HG02938 (cell line): ENCODE measurements around the gene EDAR.

Experiments
- ATAC-seq: cut with Tn5 transposase; IDR thresholded peaks from one replicate; pipeline ENCODE4 v1.9.1; 2021; ENCODE audit warnings: mild to moderate bottlenecking, moderate library complexity; ENCODE audit not compliant: unreplicated experiment

The EDAR gene

DNA sequence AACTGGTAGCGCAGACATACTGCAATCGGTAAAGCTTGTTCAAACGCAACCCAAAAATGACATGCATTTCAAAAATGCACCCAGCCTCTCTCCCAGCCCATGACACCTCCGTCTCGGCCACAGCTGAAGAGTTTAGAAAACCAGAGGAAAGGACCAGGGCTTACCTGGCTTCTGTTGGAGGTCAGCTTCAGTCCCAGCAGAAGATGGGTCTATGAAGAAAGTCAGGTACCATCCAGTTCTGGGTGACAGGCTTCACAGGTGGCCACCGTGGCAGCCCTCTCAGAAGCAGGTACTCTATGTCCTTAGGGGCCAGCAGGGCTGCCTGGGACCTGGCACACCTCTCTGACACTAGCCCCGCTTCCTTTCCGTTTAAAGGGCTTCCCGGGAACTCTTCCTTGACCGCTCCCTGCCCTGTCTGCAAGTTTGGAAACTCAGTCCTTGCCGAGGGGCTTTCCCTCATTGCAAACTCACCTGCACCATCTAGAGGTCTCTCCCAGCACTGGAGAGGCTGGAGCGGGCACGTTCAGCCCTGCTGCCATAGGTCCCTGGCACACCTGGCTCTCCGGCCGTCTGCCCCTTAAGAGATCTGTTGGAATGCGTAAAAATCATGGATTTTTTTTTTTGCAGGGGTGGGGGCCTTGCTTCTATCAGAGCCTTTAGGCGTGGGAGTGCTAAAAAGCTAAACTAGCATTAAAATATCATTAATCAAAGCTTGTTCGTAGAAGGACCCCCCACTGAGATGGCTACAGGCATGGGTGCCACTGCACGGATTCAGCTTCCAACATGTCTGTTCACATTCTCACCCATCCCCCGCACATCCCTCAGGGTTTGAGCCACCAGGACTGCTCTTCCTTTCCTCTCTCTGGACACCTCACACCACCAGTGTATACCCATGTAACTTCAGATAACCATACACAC, at the start of gene EDAR:
TSS of gene EDAR (minus strand) at position 425 of the 918 bp plus-strand sequence. CDS start 58,206 bp downstream, outside the sequence.
- no peak for ATAC-seq

DNA sequence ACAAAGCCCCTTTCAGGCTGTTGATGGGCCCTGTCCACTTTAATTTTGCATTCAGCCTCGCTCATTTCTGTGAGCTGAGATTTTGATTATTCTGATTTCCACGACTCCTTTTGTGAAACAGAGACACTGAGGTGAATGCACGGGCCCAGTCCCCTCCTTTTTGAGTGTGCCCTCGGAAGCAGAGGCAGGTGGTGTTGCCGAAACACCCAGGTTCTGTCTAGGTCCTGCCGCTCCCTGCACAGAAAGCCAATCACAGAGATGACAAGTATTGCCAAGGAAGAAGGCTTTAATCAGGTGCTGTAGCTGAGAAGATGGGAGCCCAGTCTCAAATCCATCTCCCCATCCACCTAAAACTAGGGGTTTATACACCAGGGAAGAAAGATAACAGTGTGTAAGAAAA, 44.2 kb upstream of the EDAR start:
- no peak for ATAC-seq

GRCh38 chr2:109032229-109032820, 43.3 kb upstream of the EDAR start:
- no peak for ATAC-seq

GRCh38 chr2:109031476-109032228, 42.6 kb upstream of the EDAR start:
- ATAC-seq = no peak

- no peak for ATAC-seq
Observed at GRCh38 chr2:109030870-109031475, 42.0 kb upstream of the EDAR start.

- ATAC-seq = no peak
Observed at GRCh38 chr2:109029490-109030201, 40.6 kb upstream of the EDAR start.

GRCh38 chr2:109028738-109029489, 39.9 kb upstream of the EDAR start:
- ATAC-seq = no peak

DNA sequence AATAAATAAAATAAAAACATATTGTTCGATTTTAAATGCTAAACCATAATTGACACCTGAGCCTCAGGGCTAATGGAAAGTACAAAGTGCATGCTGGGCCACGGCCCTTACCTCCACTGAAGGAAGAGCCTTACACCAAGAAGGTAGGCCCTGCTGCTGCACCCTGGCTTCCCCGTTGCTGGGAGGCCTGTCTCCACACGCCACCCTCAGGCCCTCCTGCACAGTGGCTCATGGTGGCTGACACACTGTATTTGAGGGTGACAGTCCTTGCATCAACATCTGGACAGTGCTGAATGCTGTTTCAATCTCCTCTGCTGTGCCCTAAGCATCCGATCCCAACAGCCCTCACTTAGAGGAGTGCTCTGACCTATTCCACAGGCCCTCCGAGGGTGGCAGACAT, 39.3 kb upstream of the EDAR start:
- ATAC-seq = no peak

DNA sequence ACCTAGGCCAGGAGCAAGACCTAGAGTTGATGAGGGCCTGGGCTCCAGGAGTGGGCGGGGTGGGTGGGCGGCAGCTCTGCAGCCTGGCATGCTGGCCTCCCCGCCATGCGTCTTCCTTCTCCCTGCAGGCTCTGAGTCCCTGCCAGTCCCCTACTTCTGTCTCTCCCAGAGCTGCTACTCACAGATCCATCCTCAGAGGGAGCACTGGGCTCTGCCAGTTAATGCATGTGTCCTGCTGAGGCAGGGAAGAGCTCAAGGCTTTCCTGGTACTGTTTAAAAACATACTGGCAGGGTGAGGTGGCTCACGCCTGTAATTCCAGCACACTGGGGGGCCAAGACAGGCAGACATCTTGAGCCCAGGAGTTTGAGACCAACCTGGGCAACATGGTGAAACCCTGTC, 38.7 kb upstream of the EDAR start:
- ATAC-seq = no peak

GRCh38 chr2:109024477-109024876, 35.5 kb upstream of the EDAR start:
- no peak for ATAC-seq

GRCh38 chr2:109021895-109022300, 32.9 kb upstream of the EDAR start:
- no peak for ATAC-seq

GRCh38 chr2:109020217-109020637, 31.2 kb upstream of the EDAR start:
- ATAC-seq = no peak

- no peak for ATAC-seq
Observed at GRCh38 chr2:109018452-109018851, 29.4 kb upstream of the EDAR start.

DNA sequence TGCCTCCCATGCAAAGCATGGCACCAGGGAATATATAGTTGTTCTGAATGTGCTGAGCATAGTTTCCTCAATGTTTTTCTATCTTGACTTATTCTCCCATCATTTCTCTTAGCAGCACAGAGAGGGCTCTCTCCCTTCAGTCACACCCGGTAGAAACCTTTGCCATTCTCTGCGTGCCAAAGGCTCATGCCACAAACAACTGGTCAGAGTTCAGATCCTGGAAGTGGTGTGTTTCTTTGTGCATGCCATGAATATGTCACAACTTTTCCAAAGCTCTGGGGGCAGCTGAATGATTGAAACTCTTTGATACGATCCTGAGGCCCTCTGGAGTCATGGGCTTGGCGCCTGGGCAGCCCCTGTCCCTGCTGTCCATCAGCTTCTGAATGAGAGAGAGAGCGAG, 28.0 kb upstream of the EDAR start:
- ATAC-seq = no peak

GRCh38 chr2:109016376-109016775, 27.4 kb upstream of the EDAR start:
- ATAC-seq = no peak

GRCh38 chr2:109014476-109014875, 25.5 kb upstream of the EDAR start:
- no peak for ATAC-seq

DNA sequence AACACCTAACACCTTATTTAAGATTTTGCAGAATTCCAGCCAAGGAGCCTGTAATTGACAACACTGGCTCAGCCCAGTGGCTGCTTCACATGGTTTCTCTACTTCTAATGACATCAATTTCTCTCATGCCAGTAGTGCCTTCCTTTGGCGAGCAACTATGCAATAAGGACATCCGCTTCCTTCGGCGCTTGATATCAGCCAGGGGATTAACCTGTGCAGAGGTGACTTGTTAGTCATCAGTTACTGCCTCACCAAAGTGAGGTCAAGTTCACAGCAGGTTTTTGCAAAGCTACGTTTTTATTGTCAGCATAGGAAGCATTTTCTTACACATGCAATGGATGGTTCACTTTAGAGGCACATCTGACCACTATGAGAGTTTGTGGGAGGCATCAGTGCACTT, 24.0 kb upstream of the EDAR start:
- ATAC-seq = no peak

DNA sequence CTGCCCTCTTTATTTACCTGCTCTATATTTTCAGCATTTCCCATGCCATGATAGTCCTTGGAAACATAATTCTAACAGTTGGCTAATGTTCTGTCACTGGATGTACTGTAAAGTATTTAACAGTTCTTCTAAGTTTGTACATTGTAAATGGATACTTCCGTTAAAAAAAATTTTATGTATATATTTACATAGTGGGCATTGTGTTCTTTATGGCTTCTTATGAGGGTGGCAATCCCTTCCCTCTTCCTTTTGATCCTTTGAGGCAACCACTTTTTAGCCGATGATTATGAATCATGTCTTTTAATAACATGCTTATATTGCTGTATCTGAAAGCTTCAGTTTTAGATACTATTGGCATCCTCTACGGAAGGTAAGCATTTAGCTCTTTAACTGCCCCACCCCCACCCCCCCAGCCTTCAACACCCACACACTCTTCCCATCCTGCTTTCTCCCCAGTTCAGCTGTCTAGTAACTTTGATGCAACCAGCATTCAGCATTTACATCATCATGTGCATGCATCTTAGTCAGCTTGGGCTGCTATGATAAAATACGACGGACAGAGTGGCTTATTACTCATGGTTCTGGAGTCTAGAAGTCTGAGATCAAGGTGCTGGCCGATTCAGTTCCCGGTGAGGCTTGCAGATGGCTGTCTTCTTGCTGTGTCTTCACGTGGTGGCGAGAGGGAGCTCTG, 21.0 kb upstream of the EDAR start:
- ATAC-seq = no peak

DNA sequence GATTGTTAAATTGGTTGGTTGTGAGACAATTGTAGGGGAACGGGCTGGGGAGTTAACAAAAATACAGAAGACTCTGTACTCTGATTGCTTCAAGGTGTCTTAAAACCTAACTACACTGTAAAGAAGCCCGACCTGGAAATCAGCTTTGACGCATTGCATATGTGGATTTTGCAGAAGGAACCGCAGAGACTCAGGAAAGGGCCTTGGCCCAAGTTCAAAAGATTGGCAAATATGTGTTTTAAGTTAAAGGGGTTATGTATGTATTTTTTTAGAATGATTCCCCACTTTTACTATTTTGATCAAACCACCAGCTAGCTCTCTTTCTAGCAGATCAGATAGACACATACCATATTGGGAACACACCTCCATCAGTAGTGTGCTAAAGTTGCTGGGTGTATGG, 18.0 kb upstream of the EDAR start:
- ATAC-seq = no peak
